CD4-positive, alpha-beta T cell (primary cell): ENCODE measurements around the gene ROBO2. TPM values are rescaled to one million over a fixed set of nuclear protein-coding genes. Genes with fewer than 3 reads are reported as not detected.

Source experiments
- ATAC-seq: fragments of 200-7000 bp; cut with Tn5 transposase; one replicate; pipeline ENCODE4 v1.10.0; 2022; ENCODE audit warnings: mild to moderate bottlenecking; ENCODE audit not compliant: poor library complexity
- CTCF ChIA-PET: fragments of 350-600 bp; sonication (Branson Sonifier 250); formaldehyde crosslinking; loops from one replicate; lab custom pipeline; 2021; ENCODE audit warnings: antibody characterized with exemption, inconsistent platforms; lab: Charles Lee
- POLR2A ChIA-PET: fragments of 350-600 bp; sonication (Branson Sonifier 250); formaldehyde crosslinking; loops from one replicate; lab custom pipeline; 2021; ENCODE audit warnings: antibody characterized with exemption, inconsistent platforms; lab: Charles Lee
- DNase-seq, 14 experiments: peaks; one replicate each; pipeline ENCODE4 v3.0.0-alpha.2; 2013 to 2020; ENCODE audit warnings: mixed read lengths in 2 of 14
- H3K27ac ChIP-seq, 2 donors: one replicate each; pipeline versions ENCODE4 v1.5.1 to v1.7.0; 2013; ENCODE audit warnings: low read length in 2 of 2, low read depth in 1 of 2, mild to moderate bottlenecking in 1 of 2
- H3K27me3 ChIP-seq, 2 experiments: 1 replicate in 1 of 2; 2 replicates in 1 of 2; pipeline versions ENCODE4 v1.6.1 to v1.7.0; 2013; ENCODE audit warnings: low read length in 2 of 2, control low read depth in 1 of 2, mild to moderate bottlenecking in 1 of 2, moderate library complexity in 1 of 2; ENCODE audit not compliant: insufficient read depth in 2 of 2, control insufficient read depth in 1 of 2
- H3K36me3 ChIP-seq: one replicate; pipeline ENCODE4 v1.6.1; 2013; ENCODE audit warnings: low read length, control low read depth; ENCODE audit not compliant: insufficient read depth
- H3K4me1 ChIP-seq: one replicate; pipeline ENCODE4 v1.6.1; 2013; ENCODE audit warnings: low read length, control low read depth; ENCODE audit not compliant: insufficient read depth
- H3K4me3 ChIP-seq: one replicate; pipeline ENCODE4 v1.5.1; 2013; ENCODE audit warnings: mild to moderate bottlenecking, low read length, moderate library complexity
- H3K9me3 ChIP-seq, 2 experiments: 1 replicate in 1 of 2; 2 replicates in 1 of 2; pipeline versions ENCODE4 v1.6.1 to v1.7.0; 2013; ENCODE audit warnings: low read length in 2 of 2, mild to moderate bottlenecking in 2 of 2, control low read depth in 1 of 2, moderate library complexity in 1 of 2; ENCODE audit not compliant: control insufficient read depth in 1 of 2, insufficient read depth in 1 of 2
- H3K27ac Mint-ChIP-seq: one replicate; pipeline ENCODE4 v1.8.0; 2020; ENCODE audit warnings: mixed read lengths
- H3K27me3 Mint-ChIP-seq: one replicate; pipeline ENCODE4 v1.8.0; 2021; ENCODE audit warnings: mixed read lengths
- H3K36me3 Mint-ChIP-seq: one replicate; pipeline ENCODE4 v1.8.0; 2021; ENCODE audit warnings: low read depth, mixed read lengths
- H3K4me1 Mint-ChIP-seq: one replicate; pipeline ENCODE4 v1.8.0; 2021; ENCODE audit warnings: low read depth, mixed read lengths
- H3K4me3 Mint-ChIP-seq: one replicate; pipeline ENCODE4 v1.8.0; 2020; ENCODE audit warnings: mild to moderate bottlenecking, mixed read lengths
- H3K9me3 Mint-ChIP-seq: one replicate; pipeline ENCODE4 v1.8.0; 2020; ENCODE audit warnings: mixed read lengths
- intact Hi-C, 2 experiments: fragments of 100-400 bp; cut with DNase I in 1 of 2; cut with micrococcal nuclease in 1 of 2; formaldehyde crosslinking; loops; one replicate each; pipeline versions ENCODE4 v1.15.1 to v1.9.0; 2023 to 2025; cut with DNase I, micrococcal nuclease
- total RNA-seq, 174 experiments: library from RNA in 2 of 174; stranded (reverse) in 2 of 174; gene quantifications; one replicate each; pipeline ENCODE4 v1.2.3 and lab custom pipeline; 2021 to 2026
- TF ChIP-seq, protein P1 (sequence below): fragments of 200-600 bp; IDR thresholded peaks from one replicate; pipeline ENCODE4 v1.8.0; 2022; ENCODE audit warnings: antibody characterized with exemption, mild to moderate bottlenecking

ROBO2 gene
- total RNA-seq, 2 experiments from 2014 or later: not detected

- no peaks in the 10 kb centered on the region for H3K4me1 Mint-ChIP-seq
- H3K27me3 ChIP-seq: no peaks in the 10 kb centered on the region
- ATAC-seq: no peak
- POLR2A ChIA-PET: no interaction called here
- no peak overlapping the region for H3K27ac Mint-ChIP-seq
- no peak overlapping the region for H3K4me3 ChIP-seq
- H3K36me3 ChIP-seq: no peaks in the 10 kb centered on the region
- peaks cover 0 to 10% of the 10 kb centered on the region in 2 experiments for H3K9me3 ChIP-seq
- TF ChIP-seq, protein P1, sequence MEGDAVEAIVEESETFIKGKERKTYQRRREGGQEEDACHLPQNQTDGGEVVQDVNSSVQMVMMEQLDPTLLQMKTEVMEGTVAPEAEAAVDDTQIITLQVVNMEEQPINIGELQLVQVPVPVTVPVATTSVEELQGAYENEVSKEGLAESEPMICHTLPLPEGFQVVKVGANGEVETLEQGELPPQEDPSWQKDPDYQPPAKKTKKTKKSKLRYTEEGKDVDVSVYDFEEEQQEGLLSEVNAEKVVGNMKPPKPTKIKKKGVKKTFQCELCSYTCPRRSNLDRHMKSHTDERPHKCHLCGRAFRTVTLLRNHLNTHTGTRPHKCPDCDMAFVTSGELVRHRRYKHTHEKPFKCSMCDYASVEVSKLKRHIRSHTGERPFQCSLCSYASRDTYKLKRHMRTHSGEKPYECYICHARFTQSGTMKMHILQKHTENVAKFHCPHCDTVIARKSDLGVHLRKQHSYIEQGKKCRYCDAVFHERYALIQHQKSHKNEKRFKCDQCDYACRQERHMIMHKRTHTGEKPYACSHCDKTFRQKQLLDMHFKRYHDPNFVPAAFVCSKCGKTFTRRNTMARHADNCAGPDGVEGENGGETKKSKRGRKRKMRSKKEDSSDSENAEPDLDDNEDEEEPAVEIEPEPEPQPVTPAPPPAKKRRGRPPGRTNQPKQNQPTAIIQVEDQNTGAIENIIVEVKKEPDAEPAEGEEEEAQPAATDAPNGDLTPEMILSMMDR: no peak
- H3K4me1 ChIP-seq: no peaks in the 10 kb centered on the region
- no peak overlapping the region for H3K4me3 Mint-ChIP-seq
- H3K36me3 Mint-ChIP-seq: no peaks in the 10 kb centered on the region
- intact Hi-C loops: no loop called here
- H3K27ac ChIP-seq: no peak overlapping the region
- H3K27me3 Mint-ChIP-seq: no peaks in the 10 kb centered on the region
- H3K9me3 Mint-ChIP-seq: peaks cover 8% of the 10 kb centered on the region
- CTCF ChIA-PET: no interaction called here
- DNase-seq: no peak
Measured at GRCh38 chr3:77066829-77067228, 26.9 kb downstream of the ROBO2 start.

DNA sequence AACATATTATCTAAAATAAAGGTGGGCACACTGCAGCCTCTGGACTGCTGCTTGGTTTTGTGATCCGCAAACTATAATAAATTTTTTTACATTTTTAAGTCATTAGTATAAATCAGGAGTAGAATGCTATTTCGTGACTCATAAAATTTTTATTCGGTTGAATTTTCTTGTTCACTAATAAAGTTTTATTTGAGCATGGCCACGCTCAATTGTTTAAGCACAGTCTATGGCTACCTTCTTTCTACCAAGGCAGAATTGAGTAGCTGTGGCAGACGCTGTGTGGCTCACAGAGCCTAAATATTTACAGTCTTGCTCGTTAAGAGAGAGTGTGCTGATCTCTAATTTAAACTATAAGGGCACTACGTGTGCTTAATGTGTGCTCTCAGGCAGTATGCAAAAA lies 28.9 kb downstream of the ROBO2 start:
- H3K36me3 ChIP-seq: no peaks in the 10 kb centered on the region
- TF ChIP-seq, protein P1: no peak
- Mint-ChIP-seq H3K4me1 (no peaks in the 10 kb centered on the region), H3K36me3 (no peaks in the 10 kb centered on the region), H3K27ac (no peak overlapping the region), H3K4me3 (no peak overlapping the region), H3K9me3 (peaks cover 6% of the 10 kb centered on the region), H3K27me3 (no peaks in the 10 kb centered on the region)
- intact Hi-C loops: no loop called here
- no peaks in the 10 kb centered on the region for H3K4me1 ChIP-seq
- POLR2A ChIA-PET: no interaction called here
- no peak overlapping the region for H3K4me3 ChIP-seq
- DNase-seq (no peak), ATAC-seq (no peak)
- no peak overlapping the region for H3K27ac ChIP-seq
- no peaks in the 10 kb centered on the region for H3K27me3 ChIP-seq
- H3K9me3 ChIP-seq: no peaks in the 10 kb centered on the region
- CTCF ChIA-PET: no interaction called here

- Histone ChIP-seq H3K27ac (no peak overlapping the region), H3K4me3 (no peak overlapping the region), H3K9me3 (no peaks in the 10 kb centered on the region), H3K4me1 (no peaks in the 10 kb centered on the region), H3K27me3 (no peaks in the 10 kb centered on the region), H3K36me3 (no peaks in the 10 kb centered on the region)
- Mint-ChIP-seq H3K4me1 (no peaks in the 10 kb centered on the region), H3K27ac (no peak overlapping the region), H3K27me3 (no peaks in the 10 kb centered on the region), H3K36me3 (no peaks in the 10 kb centered on the region), H3K4me3 (no peak overlapping the region), H3K9me3 (peaks cover 11% of the 10 kb centered on the region)
- DNase-seq (no peak), ATAC-seq (no peak)
- CTCF ChIA-PET: no interaction called here
- POLR2A ChIA-PET: no interaction called here
- intact Hi-C loops: no loop called here
- TF ChIP-seq, protein P1: no peak
Measured at GRCh38 chr3:77071364-77071763, 31.5 kb downstream of the ROBO2 start.
